H1 (cell line): Measurements from ENCODE around the gene ATG5. TPM values are rescaled to one million over a fixed set of nuclear protein-coding genes. Genes with fewer than 3 reads are reported as not detected.

ENCODE experiments used
- CTCF ChIA-PET: fragments of 300-600 bp; sonication (Branson Sonifier 250); formaldehyde crosslinking; loops from one replicate; lab custom pipeline; 2021; ENCODE audit not compliant: partially characterized antibody; lab: Charles Lee
- POLR2A ChIA-PET: fragments of 300-600 bp; sonication (Branson Sonifier 250); formaldehyde crosslinking; loops from one replicate; lab custom pipeline; 2021; ENCODE audit warnings: inconsistent platforms; ENCODE audit not compliant: partially characterized antibody; lab: Charles Lee
- DNase-seq, 2 experiments: peaks; one replicate each; pipeline versions ENCODE4 v3.0.0 to v3.0.0-alpha.2; 2010 to 2022; ENCODE audit warnings: low spot score in 2 of 2, low read depth in 1 of 2, mixed read lengths in 1 of 2
- FAIRE-seq: peaks from 2 replicates; lab custom pipeline; 2011; peaks lifted over from hg19 to GRCh38; lab: Jason Lieb, UNC
- H2AFZ ChIP-seq: 2 replicates; pipeline ENCODE4 v1.8.1; 2012; ENCODE audit warnings: low read length, inconsistent platforms
- H2AK5ac ChIP-seq: 2 replicates; pipeline ENCODE4 v1.6.1; 2013; ENCODE audit warnings: low read depth, low read length
- H2BK120ac ChIP-seq: replicated peaks from 2 replicates; pipeline ENCODE3; 2013; ENCODE audit warnings: low read depth, low read length, inconsistent platforms
- H2BK12ac ChIP-seq: 2 replicates; pipeline ENCODE4 v1.6.1; 2013; ENCODE audit warnings: low read depth, low read length
- H2BK15ac ChIP-seq: 2 replicates; pipeline ENCODE4 v1.6.1; 2013; ENCODE audit warnings: low read length
- H2BK20ac ChIP-seq: 2 replicates; pipeline ENCODE4 v1.6.1; 2013; ENCODE audit warnings: low read length
- H2BK5ac ChIP-seq: 2 replicates; pipeline ENCODE4 v1.6.1; 2013; ENCODE audit warnings: low read depth, low read length
- H3K14ac ChIP-seq: 2 replicates; pipeline ENCODE4 v1.6.1; 2013; ENCODE audit warnings: inconsistent platforms; ENCODE audit not compliant: insufficient read length
- H3K18ac ChIP-seq: 2 replicates; pipeline ENCODE4 v1.6.1; 2013; ENCODE audit warnings: low read length; ENCODE audit errors: extremely low read depth
- H3K23ac ChIP-seq: 2 replicates; pipeline ENCODE4 v1.6.1; 2013; ENCODE audit warnings: inconsistent platforms; ENCODE audit not compliant: insufficient read length
- H3K23me2 ChIP-seq: 2 replicates; pipeline ENCODE4 v1.6.1; 2013; ENCODE audit warnings: low read depth, low read length
- H3K27ac ChIP-seq: 2 replicates; pipeline ENCODE4 v1.6.1; 2011; ENCODE audit warnings: low read depth, low read length, inconsistent platforms
- H3K27me3 ChIP-seq, 4 experiments: replicated peaks in 1 of 4; 1 replicate in 1 of 4; 2 replicates in 3 of 4; pipeline versions ENCODE4 v1.6.1 to v1.8.1; 2011 to 2013; ENCODE audit warnings: low read length in 3 of 4, mild to moderate bottlenecking in 3 of 4, inconsistent platforms in 2 of 4, mixed read lengths in 2 of 4, moderate library complexity in 1 of 4; ENCODE audit not compliant: control insufficient read depth in 3 of 4, insufficient read depth in 3 of 4; ENCODE audit errors: extremely low read depth in 1 of 4
- H3K36me3 ChIP-seq, 4 experiments: 2 replicates each; pipeline versions ENCODE4 v1.6.1 to v1.8.1; 2011 to 2013; ENCODE audit warnings: mild to moderate bottlenecking in 4 of 4, low read length in 3 of 4, moderate library complexity in 2 of 4, control low read depth in 1 of 4, inconsistent platforms in 1 of 4; ENCODE audit not compliant: insufficient read depth in 4 of 4, control insufficient read depth in 2 of 4
- H3K4ac ChIP-seq: replicated peaks from 2 replicates; pipeline ENCODE3; 2013; ENCODE audit warnings: low read length, low read depth, mixed read lengths, inconsistent platforms; ENCODE audit not compliant: insufficient read length
- H3K4me1 ChIP-seq, 4 experiments: replicated peaks in 1 of 4; 1 replicate in 1 of 4; 2 replicates in 3 of 4; pipeline versions ENCODE4 v1.6.1 to v1.8.1; 2011 to 2013; ENCODE audit warnings: low read length in 3 of 4, inconsistent platforms in 2 of 4, mixed read lengths in 1 of 4; ENCODE audit not compliant: insufficient read depth in 4 of 4, control insufficient read depth in 3 of 4
- H3K4me2 ChIP-seq, 2 experiments: 2 replicates each; pipeline versions ENCODE4 v1.6.1 to v1.8.1; 2011 to 2013; ENCODE audit warnings: low read depth in 2 of 2, low read length in 2 of 2, control low read depth in 1 of 2, inconsistent platforms in 1 of 2, mild to moderate bottlenecking in 1 of 2; ENCODE audit not compliant: insufficient read depth in 1 of 2
- H3K4me3 ChIP-seq, 4 experiments: fragments of 200-600, 300-600 bp in 1 of 4; sonication (generic), shearing (Covaris generic), sonication (Bioruptor Twin) in 1 of 4; 2 replicates each; pipeline versions ENCODE4 v1.5.1 to v1.8.1; 2011 to 2016; ENCODE audit warnings: low read length in 4 of 4, low read depth in 3 of 4, control low read depth in 2 of 4, inconsistent platforms in 2 of 4, mild to moderate bottlenecking in 2 of 4, mixed read lengths in 1 of 4, moderate library complexity in 1 of 4; ENCODE audit not compliant: insufficient read depth in 2 of 4; ENCODE audit errors: extremely low read depth in 1 of 4
- H3K56ac ChIP-seq: replicated peaks from 2 replicates; pipeline ENCODE3; 2013; ENCODE audit warnings: low read depth, mild to moderate bottlenecking, mixed read lengths, low read length, inconsistent platforms; ENCODE audit not compliant: insufficient read length
- H3K79me1 ChIP-seq: 2 replicates; pipeline ENCODE4 v1.6.1; 2013; ENCODE audit warnings: low read depth, low read length, control low read depth
- H3K79me2 ChIP-seq, 2 experiments: 2 replicates each; pipeline versions ENCODE4 v1.6.1 to v1.8.1; 2012 to 2013; ENCODE audit warnings: low read length in 2 of 2, mild to moderate bottlenecking in 2 of 2, inconsistent platforms in 1 of 2; ENCODE audit not compliant: insufficient read depth in 2 of 2, control insufficient read depth in 1 of 2
- H3K9ac ChIP-seq, 4 experiments: replicated peaks in 1 of 4; 1 replicate in 1 of 4; 2 replicates in 3 of 4; pipeline versions ENCODE4 v1.6.1 to v1.8.1; 2011 to 2013; ENCODE audit warnings: low read depth in 3 of 4, low read length in 3 of 4, control low read depth in 2 of 4, mild to moderate bottlenecking in 2 of 4, moderate library complexity in 2 of 4, inconsistent platforms in 1 of 4; ENCODE audit errors: extremely low read depth in 1 of 4
- H3K9me3 ChIP-seq, 2 experiments: 2 replicates each; pipeline versions ENCODE4 v1.6.1 to v1.8.1; 2012 to 2013; ENCODE audit warnings: mild to moderate bottlenecking in 2 of 2, moderate library complexity in 2 of 2, control low read depth in 1 of 2, inconsistent platforms in 1 of 2, low read depth in 1 of 2, low read length in 1 of 2, mixed read lengths in 1 of 2; ENCODE audit not compliant: insufficient read depth in 2 of 2
- H4K20me1 ChIP-seq, 2 experiments: replicated peaks in 1 of 2; 2 replicates each; pipeline versions ENCODE3 to v1.8.1; 2011 to 2013; ENCODE audit warnings: inconsistent platforms in 2 of 2, low read length in 2 of 2, mild to moderate bottlenecking in 1 of 2; ENCODE audit not compliant: insufficient read depth in 2 of 2, control insufficient read depth in 1 of 2
- H4K5ac ChIP-seq: 2 replicates; pipeline ENCODE4 v1.6.1; 2013; ENCODE audit warnings: low read length, low read depth, mixed read lengths, inconsistent platforms; ENCODE audit not compliant: insufficient read length
- H4K8ac ChIP-seq: 2 replicates; pipeline ENCODE4 v1.8.0; 2013; ENCODE audit warnings: mild to moderate bottlenecking, moderate library complexity, low read length, inconsistent platforms; ENCODE audit not compliant: insufficient read depth; ENCODE audit errors: extremely low read depth
- H4K91ac ChIP-seq: replicated peaks from 2 replicates; pipeline ENCODE3; 2013; ENCODE audit warnings: low read length, mixed read lengths, inconsistent platforms; ENCODE audit not compliant: insufficient read length
- SAP30 ChIP-seq: fragments of 300-600 bp; sonication (generic); IDR thresholded peaks from 2 replicates; pipeline ENCODE4 v1.7.1; 2012; ENCODE audit warnings: low read length, moderate library complexity, mild to moderate bottlenecking, inconsistent platforms; ENCODE audit not compliant: insufficient read depth, insufficient replicate concordance
- SUZ12 ChIP-seq: fragments of 200-600 bp; sonication (generic); IDR thresholded peaks from 2 replicates; pipeline ENCODE4 v1.6.1; 2012; ENCODE audit warnings: mild to moderate bottlenecking, inconsistent platforms, low read length, moderate library complexity, mixed read lengths
- ZNF274 ChIP-seq: IDR thresholded peaks from 2 replicates; pipeline ENCODE4 v1.7.0; 2012; ENCODE audit warnings: low read length, borderline replicate concordance; ENCODE audit errors: extremely low read depth
- WGBS, 2 experiments: shearing (Covaris generic) in 1 of 2; methylation state at CpG; one replicate each; pipeline versions ENCODE4 v1.1.6 to v1.1.7; 2013 to 2015; ENCODE audit warnings: low lambda C conversion rate in 2 of 2, mixed read lengths in 2 of 2, inconsistent platforms in 1 of 2, low coverage in 1 of 2, missing lambda C conversion rate in 1 of 2; ENCODE audit not compliant: insufficient replicate concordance in 2 of 2, insufficient coverage in 1 of 2, insufficient read length in 1 of 2; ENCODE audit errors: extremely low coverage in 1 of 2, missing lambda C conversion rate in 1 of 2; 5-methylcytosine and 5-hydroxymethylcytosine counted together
- polyA plus RNA-seq, 7 experiments: library from polyadenylated mRNA; depleted of rRNA in 3 of 7; stranded (reverse) in 5 of 7; unstranded in 2 of 7; fragments of >200 nt in 5 of 7; fragments of 200-250 nt in 2 of 7; gene quantifications; 1 replicate in 5 of 7; 2 replicates in 1 of 7; 4 replicates in 1 of 7; pipeline versions ENCODE4 v1.2.1 to v1.2.3, GENCODE V29; 2011 to 2013; ENCODE audit warnings: missing spikeins in 2 of 7, mixed read lengths in 2 of 7
- total RNA-seq: library from RNA; stranded (reverse); fragmentation: NEBNext Ultra II Directional; extraction: Animal tissue kit (Norgen Biotek cat#: 25700); gene quantifications from 2 replicates; pipeline ENCODE4 v1.2.1, GENCODE V29; 2021

ATG5 gene
- total and polyA plus RNA-seq, 2 of the 8 experiments (the other 6 are each of a cell fraction or from before 2014, with no cell fraction given) = 18.2 to 39.0 TPM

- no peak overlapping the region for H2BK20ac ChIP-seq
- H3K4me3 ChIP-seq = no peak overlapping the region
- no peak overlapping the region for H2BK12ac ChIP-seq
- no peak overlapping the region for H3K23ac ChIP-seq
- no peak overlapping the region for H4K5ac ChIP-seq
- H3K9ac ChIP-seq = no peak overlapping the region
- no peak overlapping the region for H2AK5ac ChIP-seq
- peaks cover 0 to 20% of the 10 kb centered on the region in 2 experiments; a peak in 1 of 4 replicates for H3K79me2 ChIP-seq
- no peak for DNase-seq
- H2BK5ac ChIP-seq = no peak overlapping the region
- H2BK15ac ChIP-seq = no peak overlapping the region
- no peaks in the 10 kb centered on the region for H3K4me1 ChIP-seq
- POLR2A ChIA-PET = interaction anchor here (1.5 kb wide), 1 partner anchor 10 kb away, joined by 3 read pairs; no protein-coding TSS in a partner anchor
- no peaks in the 10 kb centered on the region for H3K36me3 ChIP-seq
- H3K56ac ChIP-seq = no peak overlapping the region
- no peak overlapping the region for H3K4ac ChIP-seq
- H3K23me2 ChIP-seq = no peaks in the 10 kb centered on the region
- no peak overlapping the region for H2AFZ ChIP-seq
- H2BK120ac ChIP-seq = no peak overlapping the region
- H3K18ac ChIP-seq = no peak overlapping the region
- CTCF ChIA-PET = interaction anchor here (0.6 to 1.8 kb wide), 8 partner anchors 11 to 833 kb away, joined by 3 to 9 read pairs (median 3); no protein-coding TSS in a partner anchor
- TF ChIP-seq SAP30 (no peak), SUZ12 (no peak), ZNF274 (no peak)
- TF ChIP-seq, all 59 proteins: peak for 0
- Histone ChIP-seq H4K8ac (no peak overlapping the region), H4K20me1 (no peaks in the 10 kb centered on the region), H3K79me1 (peaks cover 3% of the 10 kb centered on the region; the same call in 1 of the 2 replicates), H3K14ac (no peak overlapping the region), H3K27ac (no peak overlapping the region), H3K9me3 (no peaks in the 10 kb centered on the region), H4K91ac (no peak overlapping the region), H3K4me2 (no peak overlapping the region), H3K27me3 (no peaks in the 10 kb centered on the region)
- FAIRE-seq = no peak
- WGBS, 2 experiments = 93% methylated on average over 4 of the region's 4 CpGs; no CpG with 5 or more reads in 1 of the 2 experiments
Measured at GRCh38 chr6:106256201-106256968, 69.2 kb downstream of the ATG5 start.
